PFSK-1 (cell line): Measurements from ENCODE around the gene PDCD6IP.

ENCODE experiments used
- FOXP2 ChIP-seq: optimal IDR thresholded peaks from 2 replicates; pipeline ENCODE3; 2011; ENCODE audit warnings: borderline replicate concordance, control low read depth, inconsistent platforms; ENCODE audit not compliant: insufficient read depth; ENCODE audit errors: extremely low read length, extremely low read depth
- POLR2AphosphoS5 ChIP-seq: IDR thresholded peaks from 2 replicates; pipeline ENCODE4 v1.6.1; 2012; ENCODE audit warnings: low read depth, mild to moderate bottlenecking, control low read depth, low read length, moderate library complexity
- SIN3A ChIP-seq: IDR thresholded peaks from 2 replicates; pipeline ENCODE4 v1.6.1; 2012; ENCODE audit warnings: mild to moderate bottlenecking, low read length, moderate library complexity, borderline replicate concordance; ENCODE audit not compliant: insufficient read depth
- TAF1 ChIP-seq: IDR thresholded peaks from 2 replicates; pipeline ENCODE4 v1.6.1; 2012; ENCODE audit warnings: low read length, control low read depth, borderline replicate concordance; ENCODE audit not compliant: insufficient read depth
- TF ChIP-seq, protein P1 (sequence below), 2 experiments: IDR thresholded peaks; 2 replicates each; pipeline versions ENCODE4 v1.6.1 to v1.8.0; 2011 to 2012; ENCODE audit warnings: low read depth in 2 of 2, low read length in 2 of 2, control low read depth in 1 of 2, inconsistent platforms in 1 of 2, mild to moderate bottlenecking in 1 of 2, moderate library complexity in 1 of 2; ENCODE audit not compliant: insufficient read depth in 1 of 2

The PDCD6IP gene

DNA sequence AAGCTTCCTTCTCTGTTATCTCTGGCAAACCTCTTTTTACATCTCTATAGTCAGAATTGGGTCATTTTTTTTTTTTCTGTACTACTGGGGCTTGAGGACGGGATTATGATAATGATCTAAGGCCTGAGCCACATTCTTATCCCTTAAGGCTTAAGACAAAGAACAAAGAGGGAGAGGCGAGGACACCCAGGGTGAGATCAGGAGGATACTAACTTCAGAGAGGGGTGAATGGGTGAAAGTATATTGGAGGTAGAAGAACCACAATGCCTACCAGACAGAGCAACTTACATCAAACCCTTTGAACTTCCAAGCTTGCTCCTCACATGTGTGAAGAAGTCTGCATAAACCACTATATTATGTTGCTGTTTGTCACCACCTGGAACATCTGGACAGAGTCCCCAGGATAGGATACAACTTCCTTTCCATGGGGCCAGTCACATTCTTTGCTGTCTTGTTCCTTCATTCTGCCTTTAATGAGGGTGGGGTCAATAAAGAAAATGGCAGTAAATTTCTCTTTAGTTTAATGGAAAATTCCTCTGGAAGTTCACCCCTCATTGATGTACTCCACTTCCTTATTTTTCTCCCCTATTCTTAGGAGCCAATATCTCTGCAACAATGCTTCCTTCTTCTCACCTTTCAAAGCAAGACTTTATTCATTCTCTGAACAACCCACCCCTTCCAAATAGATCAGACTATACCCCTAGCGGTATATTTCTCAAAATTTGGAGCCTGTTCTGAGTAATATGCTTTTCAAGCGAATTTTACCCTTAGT lies 9.1 kb upstream of the PDCD6IP start:
- TF ChIP-seq FOXP2 (no peak), TAF1 (no peak), SIN3A (no peak), POLR2AphosphoS5 (no peak)
- TF ChIP-seq, protein P1, sequence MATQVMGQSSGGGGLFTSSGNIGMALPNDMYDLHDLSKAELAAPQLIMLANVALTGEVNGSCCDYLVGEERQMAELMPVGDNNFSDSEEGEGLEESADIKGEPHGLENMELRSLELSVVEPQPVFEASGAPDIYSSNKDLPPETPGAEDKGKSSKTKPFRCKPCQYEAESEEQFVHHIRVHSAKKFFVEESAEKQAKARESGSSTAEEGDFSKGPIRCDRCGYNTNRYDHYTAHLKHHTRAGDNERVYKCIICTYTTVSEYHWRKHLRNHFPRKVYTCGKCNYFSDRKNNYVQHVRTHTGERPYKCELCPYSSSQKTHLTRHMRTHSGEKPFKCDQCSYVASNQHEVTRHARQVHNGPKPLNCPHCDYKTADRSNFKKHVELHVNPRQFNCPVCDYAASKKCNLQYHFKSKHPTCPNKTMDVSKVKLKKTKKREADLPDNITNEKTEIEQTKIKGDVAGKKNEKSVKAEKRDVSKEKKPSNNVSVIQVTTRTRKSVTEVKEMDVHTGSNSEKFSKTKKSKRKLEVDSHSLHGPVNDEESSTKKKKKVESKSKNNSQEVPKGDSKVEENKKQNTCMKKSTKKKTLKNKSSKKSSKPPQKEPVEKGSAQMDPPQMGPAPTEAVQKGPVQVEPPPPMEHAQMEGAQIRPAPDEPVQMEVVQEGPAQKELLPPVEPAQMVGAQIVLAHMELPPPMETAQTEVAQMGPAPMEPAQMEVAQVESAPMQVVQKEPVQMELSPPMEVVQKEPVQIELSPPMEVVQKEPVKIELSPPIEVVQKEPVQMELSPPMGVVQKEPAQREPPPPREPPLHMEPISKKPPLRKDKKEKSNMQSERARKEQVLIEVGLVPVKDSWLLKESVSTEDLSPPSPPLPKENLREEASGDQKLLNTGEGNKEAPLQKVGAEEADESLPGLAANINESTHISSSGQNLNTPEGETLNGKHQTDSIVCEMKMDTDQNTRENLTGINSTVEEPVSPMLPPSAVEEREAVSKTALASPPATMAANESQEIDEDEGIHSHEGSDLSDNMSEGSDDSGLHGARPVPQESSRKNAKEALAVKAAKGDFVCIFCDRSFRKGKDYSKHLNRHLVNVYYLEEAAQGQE (IDR thresholded peaks at IDR 0.05; ENCODE audit: insufficient read depth in 1 of 2, low read depth in 2 of 2, low read length in 2 of 2) = no peak

DNA sequence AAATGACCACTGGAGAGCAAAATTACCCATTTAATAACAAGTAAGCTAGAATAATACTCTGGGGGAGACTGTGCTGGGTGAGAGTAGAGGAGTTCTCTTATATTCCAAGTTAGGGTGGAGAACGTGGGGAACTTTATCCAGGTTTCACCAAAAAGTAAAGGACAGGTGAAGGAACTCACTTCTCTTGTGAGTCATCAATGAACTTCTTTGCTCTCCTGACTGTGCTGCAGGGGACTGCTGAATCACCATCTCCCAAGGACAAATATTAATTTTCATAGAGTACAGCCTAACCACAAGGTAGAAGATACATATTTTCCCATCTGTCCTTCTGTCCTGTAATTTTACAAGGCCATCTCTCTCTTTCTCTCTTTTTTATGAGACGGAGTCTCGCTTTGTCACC lies 8.3 kb upstream of the PDCD6IP start:
- TF ChIP-seq, protein P1 (IDR thresholded peaks at IDR 0.05; ENCODE audit: insufficient read depth in 1 of 2, low read depth in 2 of 2, low read length in 2 of 2) = no peak
- TF ChIP-seq TAF1 (no peak), SIN3A (no peak), FOXP2 (no peak), POLR2AphosphoS5 (no peak)

DNA sequence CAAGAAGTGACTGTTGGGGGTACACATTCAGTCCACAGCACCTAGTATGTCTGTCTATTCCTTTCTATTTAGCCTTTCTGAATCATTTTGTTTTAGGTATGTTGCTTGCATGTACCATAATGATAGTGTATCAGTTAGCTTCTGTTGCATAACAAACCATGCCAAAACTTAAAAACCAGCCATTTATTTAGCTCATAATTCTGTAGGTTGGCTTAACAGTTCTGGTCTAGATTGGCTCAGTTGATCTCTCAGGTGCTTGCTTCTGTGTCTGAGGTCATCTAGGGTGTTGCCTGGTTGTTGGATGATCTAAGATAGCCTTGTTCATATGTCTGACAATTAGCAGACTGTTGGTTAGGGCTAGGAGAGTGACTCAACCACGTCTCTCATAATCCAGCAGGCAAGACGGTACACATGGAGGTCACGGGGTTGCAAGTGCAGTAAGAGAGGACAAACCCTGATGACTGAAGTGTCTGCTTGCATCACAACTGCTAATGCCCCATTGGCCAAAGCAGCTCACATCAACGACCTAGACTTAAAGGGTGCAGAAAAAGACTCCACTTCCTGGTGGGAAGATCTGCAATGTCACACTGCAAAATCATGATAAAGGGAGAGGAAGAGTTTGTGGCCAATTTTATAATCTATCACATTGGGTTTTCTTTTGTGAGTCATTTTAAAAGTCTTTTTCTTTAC lies 6.8 kb upstream of the PDCD6IP start:
- TF ChIP-seq POLR2AphosphoS5 (no peak), FOXP2 (no peak), SIN3A (no peak), TAF1 (no peak)
- TF ChIP-seq, protein P1 (IDR thresholded peaks at IDR 0.05; ENCODE audit: insufficient read depth in 1 of 2, low read depth in 2 of 2, low read length in 2 of 2) = no peak

GRCh38 chr3:33792167-33792892 lies 6.1 kb upstream of the PDCD6IP start:
- TF ChIP-seq FOXP2 = no peak
- TF ChIP-seq POLR2AphosphoS5 = no peak
- no peak for TF ChIP-seq TAF1
- TF ChIP-seq SIN3A = no peak
- TF ChIP-seq, protein P1 (IDR thresholded peaks at IDR 0.05; ENCODE audit: insufficient read depth in 1 of 2, low read depth in 2 of 2, low read length in 2 of 2) = no peak
